Thyroid gland (tissue), 4 donors: ENCODE results near the gene UBE2V1.

ENCODE experiments used
- POLR2A ChIP-seq, 2 donors: fragments of 450-650 bp; IDR thresholded peaks; one replicate each; pipeline ENCODE4 v1.6.1; 2017; ENCODE audit warnings: antibody characterized with exemption in 2 of 2, mild to moderate bottlenecking in 2 of 2, moderate library complexity in 1 of 2
- TF ChIP-seq, protein P1 (sequence below), 6 experiments: fragments of 200-600 bp in 3 of 6; fragments of 450-650 bp in 3 of 6; sonication (generic) in 3 of 6; IDR thresholded peaks; one replicate each; pipeline ENCODE4 v1.5.1; 2016 to 2019; ENCODE audit warnings: antibody characterized with exemption in 6 of 6, mild to moderate bottlenecking in 2 of 6, inconsistent platforms in 1 of 6, moderate library complexity in 1 of 6

DNA sequence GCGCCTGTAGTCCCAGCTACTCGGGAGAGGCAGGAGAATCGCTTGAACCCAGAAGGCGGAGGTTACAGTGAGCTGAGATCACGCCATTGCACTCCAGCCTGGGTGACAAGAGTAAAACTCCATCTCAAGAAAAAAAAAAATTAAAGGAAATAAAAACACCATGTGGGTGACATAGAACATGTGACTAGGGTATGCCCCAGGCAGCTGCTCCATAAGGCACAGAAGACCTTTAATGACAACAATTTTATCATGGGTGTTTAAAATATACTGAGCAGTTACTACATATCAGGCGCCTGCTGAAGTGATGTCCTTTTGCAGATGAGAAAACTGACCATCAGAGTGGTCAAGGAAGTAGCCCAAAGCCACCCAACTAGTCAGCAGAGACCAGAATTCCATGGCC lies 32.6 kb upstream of the UBE2V1 start:
- TF ChIP-seq, protein P1, sequence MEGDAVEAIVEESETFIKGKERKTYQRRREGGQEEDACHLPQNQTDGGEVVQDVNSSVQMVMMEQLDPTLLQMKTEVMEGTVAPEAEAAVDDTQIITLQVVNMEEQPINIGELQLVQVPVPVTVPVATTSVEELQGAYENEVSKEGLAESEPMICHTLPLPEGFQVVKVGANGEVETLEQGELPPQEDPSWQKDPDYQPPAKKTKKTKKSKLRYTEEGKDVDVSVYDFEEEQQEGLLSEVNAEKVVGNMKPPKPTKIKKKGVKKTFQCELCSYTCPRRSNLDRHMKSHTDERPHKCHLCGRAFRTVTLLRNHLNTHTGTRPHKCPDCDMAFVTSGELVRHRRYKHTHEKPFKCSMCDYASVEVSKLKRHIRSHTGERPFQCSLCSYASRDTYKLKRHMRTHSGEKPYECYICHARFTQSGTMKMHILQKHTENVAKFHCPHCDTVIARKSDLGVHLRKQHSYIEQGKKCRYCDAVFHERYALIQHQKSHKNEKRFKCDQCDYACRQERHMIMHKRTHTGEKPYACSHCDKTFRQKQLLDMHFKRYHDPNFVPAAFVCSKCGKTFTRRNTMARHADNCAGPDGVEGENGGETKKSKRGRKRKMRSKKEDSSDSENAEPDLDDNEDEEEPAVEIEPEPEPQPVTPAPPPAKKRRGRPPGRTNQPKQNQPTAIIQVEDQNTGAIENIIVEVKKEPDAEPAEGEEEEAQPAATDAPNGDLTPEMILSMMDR (IDR thresholded peaks at IDR 0.05) = no peak
- TF ChIP-seq POLR2A (IDR thresholded peaks at IDR 0.05) = no peak
